H9 (cell line): ENCODE results near the gene AHNAK2. TPM values are rescaled to one million over a fixed set of nuclear protein-coding genes. Genes with fewer than 3 reads are reported as not detected.

Experiments used
- DNase-seq: peaks from one replicate; pipeline ENCODE4 v3.0.0-alpha.2; 2017
- H2AFZ ChIP-seq: one replicate; pipeline ENCODE4 v1.6.1; 2013; ENCODE audit warnings: mild to moderate bottlenecking, low read length, control low read depth, moderate library complexity
- H2AK5ac ChIP-seq: 2 replicates; pipeline ENCODE4 v1.6.1; 2013; ENCODE audit warnings: low read length, control low read depth, mixed read lengths; ENCODE audit not compliant: insufficient read length
- H2BK120ac ChIP-seq: one replicate; pipeline ENCODE4 v1.6.1; 2013; ENCODE audit warnings: low read depth, mild to moderate bottlenecking, low read length, control low read depth, inconsistent platforms; ENCODE audit not compliant: poor library complexity, severe bottlenecking
- H2BK12ac ChIP-seq: 2 replicates; pipeline ENCODE4 v1.6.1; 2013; ENCODE audit warnings: low read length, control low read depth, mixed read lengths, low read depth; ENCODE audit not compliant: insufficient read length
- H2BK15ac ChIP-seq: 2 replicates; pipeline ENCODE4 v1.6.1; 2013; ENCODE audit warnings: low read depth, low read length, control low read depth
- H2BK20ac ChIP-seq: one replicate; pipeline ENCODE4 v1.6.1; 2013; ENCODE audit warnings: low read depth, mild to moderate bottlenecking, low read length, control low read depth, inconsistent platforms; ENCODE audit not compliant: poor library complexity, severe bottlenecking
- H2BK5ac ChIP-seq: 2 replicates; pipeline ENCODE4 v1.6.1; 2013; ENCODE audit warnings: low read length, control low read depth, mixed read lengths; ENCODE audit not compliant: insufficient read length
- H3K14ac ChIP-seq: 2 replicates; pipeline ENCODE4 v1.6.1; 2013; ENCODE audit warnings: low read length, control low read depth; ENCODE audit not compliant: insufficient read depth
- H3K18ac ChIP-seq: 2 replicates; pipeline ENCODE4 v1.6.1; 2013; ENCODE audit warnings: low read depth, mild to moderate bottlenecking, mixed read lengths, low read length, control low read depth; ENCODE audit not compliant: insufficient read length
- H3K23ac ChIP-seq: 2 replicates; pipeline ENCODE4 v1.6.1; 2013; ENCODE audit warnings: low read length, control low read depth, mixed read lengths, low read depth; ENCODE audit not compliant: insufficient read length
- H3K23me2 ChIP-seq: 2 replicates; pipeline ENCODE4 v1.6.1; 2013; ENCODE audit warnings: low read depth, mild to moderate bottlenecking, mixed read lengths, low read length, control low read depth; ENCODE audit not compliant: insufficient read length, poor library complexity, severe bottlenecking
- H3K27ac ChIP-seq: 2 replicates; pipeline ENCODE4 v1.5.1; 2013; ENCODE audit warnings: low read length, control low read depth, mixed read lengths, low read depth; ENCODE audit not compliant: insufficient read length
- H3K27me3 ChIP-seq: 2 replicates; pipeline ENCODE4 v1.6.1; 2013; ENCODE audit warnings: low read length, control low read depth, inconsistent platforms; ENCODE audit not compliant: insufficient read depth
- H3K4ac ChIP-seq: 2 replicates; pipeline ENCODE4 v1.6.1; 2013; ENCODE audit warnings: low read depth, mild to moderate bottlenecking, control low read depth, inconsistent platforms, low read length, moderate library complexity
- H3K4me1 ChIP-seq: 2 replicates; pipeline ENCODE4 v1.6.1; 2013; ENCODE audit warnings: low read length, control low read depth, inconsistent platforms; ENCODE audit not compliant: insufficient read depth
- H3K4me2 ChIP-seq: 2 replicates; pipeline ENCODE4 v1.6.1; 2013; ENCODE audit warnings: low read length, control low read depth, mixed read lengths; ENCODE audit not compliant: insufficient read length, insufficient read depth
- H3K56ac ChIP-seq: 2 replicates; pipeline ENCODE4 v1.6.1; 2013; ENCODE audit warnings: low read depth, mild to moderate bottlenecking, mixed read lengths, low read length, control low read depth; ENCODE audit not compliant: insufficient read length
- H3K79me1 ChIP-seq: 2 replicates; pipeline ENCODE4 v1.6.1; 2013; ENCODE audit warnings: low read depth, mild to moderate bottlenecking, moderate library complexity, low read length, control low read depth, inconsistent platforms; ENCODE audit not compliant: insufficient read depth, poor library complexity, severe bottlenecking
- H3K79me2 ChIP-seq: 2 replicates; pipeline ENCODE4 v1.6.1; 2013; ENCODE audit warnings: low read length, control low read depth, inconsistent platforms; ENCODE audit not compliant: insufficient read depth
- H3K9ac ChIP-seq: 2 replicates; pipeline ENCODE4 v1.6.1; 2013; ENCODE audit warnings: low read length, control low read depth, mixed read lengths; ENCODE audit not compliant: insufficient read length; ENCODE audit errors: extremely low read depth
- H3K9me3 ChIP-seq: one replicate; pipeline ENCODE4 v1.6.1; 2013; ENCODE audit warnings: low read depth, low read length, inconsistent platforms; ENCODE audit not compliant: control insufficient read depth
- H3T11ph ChIP-seq: one replicate; pipeline ENCODE4 v1.6.1; 2013; ENCODE audit warnings: mild to moderate bottlenecking, low read length, control low read depth, inconsistent platforms
- H4K20me1 ChIP-seq: one replicate; pipeline ENCODE4 v1.6.1; 2013; ENCODE audit not compliant: control insufficient read depth, insufficient read length, insufficient read depth
- H4K5ac ChIP-seq: 2 replicates; pipeline ENCODE4 v1.6.1; 2013; ENCODE audit warnings: low read depth, mild to moderate bottlenecking, mixed read lengths, low read length, control low read depth; ENCODE audit not compliant: insufficient read length
- H4K8ac ChIP-seq: replicated peaks from 2 replicates; pipeline ENCODE4 v1.6.1; 2013; ENCODE audit warnings: low read length, control low read depth, mixed read lengths, low read depth; ENCODE audit not compliant: insufficient read length
- H4K91ac ChIP-seq: 2 replicates; pipeline ENCODE4 v1.6.1; 2013; ENCODE audit warnings: low read depth, mild to moderate bottlenecking, moderate library complexity, mixed read lengths, low read length, control low read depth; ENCODE audit not compliant: insufficient read length
- H3K27ac Mint-ChIP-seq, 3 experiments: 2 replicates in 2 of 3; 3 replicates in 1 of 3; pipeline ENCODE4 v1.8.0; 2020 to 2021; ENCODE audit warnings: mixed read lengths in 3 of 3, mild to moderate bottlenecking in 1 of 3, moderate library complexity in 1 of 3
- H3K27me3 Mint-ChIP-seq: 2 replicates; pipeline ENCODE4 v1.8.0; 2021; ENCODE audit warnings: low read depth, mild to moderate bottlenecking, moderate library complexity, mixed read lengths
- H3K36me3 Mint-ChIP-seq, 3 experiments: 2 replicates in 2 of 3; 3 replicates in 1 of 3; pipeline ENCODE4 v1.8.0; 2020 to 2021; ENCODE audit warnings: low read depth in 3 of 3, mixed read lengths in 3 of 3; ENCODE audit not compliant: insufficient read depth in 1 of 3
- H3K4me1 Mint-ChIP-seq, 2 experiments: 2 replicates each; pipeline ENCODE4 v1.8.0; 2020; ENCODE audit warnings: mixed read lengths in 2 of 2
- H3K4me3 Mint-ChIP-seq, 2 experiments: 2 replicates in 1 of 2; 3 replicates in 1 of 2; pipeline ENCODE4 v1.8.0; 2020 to 2021; ENCODE audit warnings: mild to moderate bottlenecking in 2 of 2, mixed read lengths in 2 of 2, moderate library complexity in 1 of 2
- H3K9me3 Mint-ChIP-seq, 2 experiments: 2 replicates in 1 of 2; 3 replicates in 1 of 2; pipeline ENCODE4 v1.8.0; 2020; ENCODE audit warnings: mild to moderate bottlenecking in 2 of 2, mixed read lengths in 2 of 2, moderate library complexity in 1 of 2
- CTCF ChIP-seq: fragments of 200-600 bp; sonication (generic); conservative IDR thresholded peaks from 3 replicates; pipeline ENCODE4 v1.8.0; 2021; ENCODE audit warnings: antibody characterized with exemption, mild to moderate bottlenecking
- WGBS: extraction: QIAGEN DNeasy Blood & Tissue Kit; methylation state at CpG from one replicate; pipeline ENCODE4 v1.1.7; 2013; ENCODE audit warnings: missing lambda C conversion rate, low lambda C conversion rate, mixed read lengths; ENCODE audit not compliant: insufficient read length; ENCODE audit errors: extremely low coverage; 5-methylcytosine and 5-hydroxymethylcytosine counted together
- total RNA-seq: library from RNA; stranded (reverse); gene quantifications from 2 replicates; pipeline ENCODE4 v1.2.1, GENCODE V29; 2021

Gene AHNAK2
- total RNA-seq, 1 experiment from 2014 or later = 2.8 TPM

GRCh38 chr14:104978746-104979691 lies 845 bp upstream of the AHNAK2 start:
- peaks cover 14% of the 10 kb centered on the region; the same call in 1 of the 2 replicates for H3K27me3 ChIP-seq
- H4K5ac ChIP-seq = no peak overlapping the region
- Mint-ChIP-seq H3K27me3 (peaks cover 64% of the 10 kb centered on the region), H3K9me3 (no peaks in the 10 kb centered on the region; a peak in 1 of 5 replicates), H3K4me3 (peak overlapping the region; percentile 53 to 76), H3K4me1 (peaks cover 15 to 28% of the 10 kb centered on the region in 2 experiments), H3K27ac (no peak overlapping the region), H3K36me3 (no peaks in the 10 kb centered on the region)
- no peak overlapping the region for H2BK120ac ChIP-seq
- no peak overlapping the region for H3K23ac ChIP-seq
- H2BK5ac ChIP-seq = no peak overlapping the region
- no peak overlapping the region for H3K4ac ChIP-seq
- no peak overlapping the region for H4K8ac ChIP-seq
- no peak overlapping the region for H4K91ac ChIP-seq
- H3K9me3 ChIP-seq = no peaks in the 10 kb centered on the region
- no peak overlapping the region for H3K14ac ChIP-seq
- no peaks in the 10 kb centered on the region for H3K79me2 ChIP-seq
- no peaks in the 10 kb centered on the region for H3K4me1 ChIP-seq
- H3K56ac ChIP-seq = no peak overlapping the region
- H3K79me1 ChIP-seq = no peaks in the 10 kb centered on the region
- no peak overlapping the region for H2BK12ac ChIP-seq
- H3K9ac ChIP-seq = no peak overlapping the region
- H3K18ac ChIP-seq = no peak overlapping the region
- no peak overlapping the region for H3K4me2 ChIP-seq
- H4K20me1 ChIP-seq = peaks cover 7% of the 10 kb centered on the region
- DNase-seq = peak; percentile 38
- no peak overlapping the region for H3K27ac ChIP-seq
- no peak overlapping the region for H2BK15ac ChIP-seq
- TF ChIP-seq CTCF = no peak
- no peak overlapping the region for H3T11ph ChIP-seq
- H2AFZ ChIP-seq = no peak overlapping the region
- H3K23me2 ChIP-seq = no peaks in the 10 kb centered on the region
- no peak overlapping the region for H2BK20ac ChIP-seq
- H2AK5ac ChIP-seq = no peak overlapping the region
- no CpG with 5 or more reads among the region's 32 CpGs for WGBS
